GM23248 (cell line): ENCODE measurements around the gene SNX15.

Source experiments
- EZH2 ChIP-seq: fragments of 200-600 bp; sonication (generic); IDR thresholded peaks from 2 replicates; pipeline ENCODE4 v1.6.1; 2018; ENCODE audit warnings: antibody characterized with exemption, mild to moderate bottlenecking; ENCODE audit not compliant: insufficient read depth, poor library complexity, severe bottlenecking
- EZH2phosphoT487 ChIP-seq: fragments of 200-600 bp; sonication (generic); IDR thresholded peaks from 2 replicates; pipeline ENCODE4 v1.6.1; 2018; ENCODE audit warnings: antibody characterized with exemption, moderate library complexity, mild to moderate bottlenecking, low read depth; ENCODE audit not compliant: insufficient read depth

GRCh38 chr11:65032216-65032615, 5.0 kb downstream of the SNX15 start:
- no peak for TF ChIP-seq EZH2
- TF ChIP-seq EZH2phosphoT487: no peak
